Panc1 (cell line): ENCODE results near the gene LYPLA2. TPM values are rescaled to one million over a fixed set of nuclear protein-coding genes. Genes with fewer than 3 reads are reported as not detected.

Experiments used
- ATAC-seq: fragments of 200-7000 bp; cut with Tn5 transposase; 2 replicates; pipeline ENCODE4 v1.9.1; 2020; ENCODE audit warnings: mild to moderate bottlenecking, moderate library complexity
- BruUV-seq: library from RNA; stranded (reverse); fragments of 400-500 nt; replicated peaks from 2 replicates; lab custom pipeline; 2021; lab: Mats Ljungman, UMichigan
- CTCF ChIA-PET: fragments of 300-600 bp; sonication (Branson Sonifier 250); formaldehyde crosslinking; loops from one replicate; lab custom pipeline; 2022; ENCODE audit warnings: antibody characterized with exemption; lab: Charles Lee
- POLR2A ChIA-PET: fragments of 300-600 bp; sonication (Branson Sonifier 250); formaldehyde crosslinking; loops from one replicate; lab custom pipeline; 2022; ENCODE audit warnings: antibody characterized with exemption; lab: Charles Lee
- DNase-seq: peaks from one replicate; pipeline ENCODE4 v3.0.0-alpha.2; 2010; ENCODE audit warnings: low read depth, low spot score
- H3K27ac ChIP-seq: 2 replicates; pipeline ENCODE4 v1.5.1; 2011; ENCODE audit warnings: mild to moderate bottlenecking, low read length, inconsistent platforms
- H3K27me3 ChIP-seq: fragments of 200-500 bp; sonication (Bioruptor generic); 2 replicates; pipeline ENCODE4 v1.6.0; 2014; ENCODE audit warnings: low read length, inconsistent platforms; ENCODE audit not compliant: control insufficient read depth, insufficient read depth
- H3K36me3 ChIP-seq: fragments of 200-500 bp; sonication (Bioruptor generic); 2 replicates; pipeline ENCODE4 v1.5.1; 2014; ENCODE audit warnings: inconsistent platforms, mild to moderate bottlenecking, low read length, moderate library complexity; ENCODE audit not compliant: control insufficient read depth, insufficient read depth
- H3K4me1 ChIP-seq: 2 replicates; pipeline ENCODE4 v1.5.1; 2011; ENCODE audit warnings: inconsistent platforms, mild to moderate bottlenecking, low read length, moderate library complexity; ENCODE audit not compliant: control insufficient read depth, insufficient read depth
- H3K4me3 ChIP-seq, 2 experiments: 2 replicates each; pipeline ENCODE4 v1.5.1; 2011 to 2012; ENCODE audit warnings: low read depth in 2 of 2, low read length in 2 of 2, mild to moderate bottlenecking in 2 of 2, inconsistent platforms in 1 of 2, moderate library complexity in 1 of 2
- H3K9me3 ChIP-seq: fragments of 200-500 bp; sonication (Bioruptor generic); 2 replicates; pipeline ENCODE4 v1.5.1; 2014; ENCODE audit warnings: low read depth, mild to moderate bottlenecking, inconsistent platforms, low read length, moderate library complexity; ENCODE audit not compliant: control insufficient read depth, insufficient read depth
- POLR2AphosphoS5 ChIP-seq: IDR thresholded peaks from 2 replicates; pipeline ENCODE4 v1.6.1; 2012; ENCODE audit warnings: mild to moderate bottlenecking, low read depth, low read length, moderate library complexity
- SIN3A ChIP-seq: IDR thresholded peaks from 2 replicates; pipeline ENCODE4 v1.6.1; 2012; ENCODE audit warnings: low read depth, mild to moderate bottlenecking, low read length, moderate library complexity, borderline replicate concordance; ENCODE audit not compliant: insufficient read depth
- TCF7L2 ChIP-seq: IDR thresholded peaks from 2 replicates; pipeline ENCODE4 v1.6.1; 2011; ENCODE audit warnings: mild to moderate bottlenecking, low read depth, low read length, inconsistent platforms
- in situ Hi-C: cut with HindIII; loops from 2 replicates; pipeline ENCODE4 v1.10.0; 2016; ENCODE audit warnings: low sequenced_read_pairs, low pct_unique_long_range_greater_than_20kb
- intact Hi-C: fragments of 100-400 bp; cut with micrococcal nuclease; formaldehyde crosslinking; loops from one replicate; pipeline ENCODE4 v1.10.0; 2022; ENCODE audit not compliant: unreplicated experiment
- total RNA-seq: library from RNA; stranded (reverse); gene quantifications from one replicate; pipeline ENCODE4 v1.2.1, GENCODE V29; 2021; ENCODE audit not compliant: unreplicated experiment
- TF ChIP-seq, protein P1 (sequence below): fragments of 450-650 bp; IDR thresholded peaks from 2 replicates; pipeline ENCODE4 v1.5.1; 2017; ENCODE audit warnings: mild to moderate bottlenecking
- TF ChIP-seq, protein P2 (sequence below), 2 experiments: IDR thresholded peaks; 2 replicates each; pipeline ENCODE4 v1.6.1; 2011 to 2012; ENCODE audit warnings: low read depth in 2 of 2, control low read depth in 1 of 2, low read length in 1 of 2, mild to moderate bottlenecking in 1 of 2, moderate library complexity in 1 of 2; ENCODE audit not compliant: insufficient read depth in 1 of 2

LYPLA2 gene
- total RNA-seq, 1 experiment from 2014 or later = 82.9 TPM

DNA sequence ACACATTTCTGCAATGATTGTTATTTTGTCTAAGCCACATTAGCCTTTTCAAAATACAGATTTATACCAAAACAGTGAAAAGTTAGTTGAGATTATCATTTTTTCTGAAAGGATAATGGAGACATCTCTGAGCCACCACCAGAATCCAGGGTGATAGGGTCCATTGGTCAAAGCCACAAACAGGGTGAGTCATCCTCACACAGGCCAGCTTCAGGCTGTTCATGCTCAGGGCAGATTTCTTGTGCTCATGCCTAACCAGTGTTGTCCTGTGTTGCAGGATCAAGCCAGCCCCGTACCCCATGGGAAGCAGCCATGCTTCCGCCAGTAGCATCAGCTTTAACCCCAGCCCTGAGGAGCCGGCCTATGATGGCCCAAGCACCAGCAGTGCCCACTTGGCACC is 34.3 kb upstream of the LYPLA2 start:
- POLR2A ChIA-PET = no interaction called here
- no peaks in the 10 kb centered on the region for H3K9me3 ChIP-seq
- TF ChIP-seq, protein P1, sequence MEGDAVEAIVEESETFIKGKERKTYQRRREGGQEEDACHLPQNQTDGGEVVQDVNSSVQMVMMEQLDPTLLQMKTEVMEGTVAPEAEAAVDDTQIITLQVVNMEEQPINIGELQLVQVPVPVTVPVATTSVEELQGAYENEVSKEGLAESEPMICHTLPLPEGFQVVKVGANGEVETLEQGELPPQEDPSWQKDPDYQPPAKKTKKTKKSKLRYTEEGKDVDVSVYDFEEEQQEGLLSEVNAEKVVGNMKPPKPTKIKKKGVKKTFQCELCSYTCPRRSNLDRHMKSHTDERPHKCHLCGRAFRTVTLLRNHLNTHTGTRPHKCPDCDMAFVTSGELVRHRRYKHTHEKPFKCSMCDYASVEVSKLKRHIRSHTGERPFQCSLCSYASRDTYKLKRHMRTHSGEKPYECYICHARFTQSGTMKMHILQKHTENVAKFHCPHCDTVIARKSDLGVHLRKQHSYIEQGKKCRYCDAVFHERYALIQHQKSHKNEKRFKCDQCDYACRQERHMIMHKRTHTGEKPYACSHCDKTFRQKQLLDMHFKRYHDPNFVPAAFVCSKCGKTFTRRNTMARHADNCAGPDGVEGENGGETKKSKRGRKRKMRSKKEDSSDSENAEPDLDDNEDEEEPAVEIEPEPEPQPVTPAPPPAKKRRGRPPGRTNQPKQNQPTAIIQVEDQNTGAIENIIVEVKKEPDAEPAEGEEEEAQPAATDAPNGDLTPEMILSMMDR = no peak
- TF ChIP-seq SIN3A (no peak), POLR2AphosphoS5 (no peak), TCF7L2 (no peak)
- TF ChIP-seq, protein P2, sequence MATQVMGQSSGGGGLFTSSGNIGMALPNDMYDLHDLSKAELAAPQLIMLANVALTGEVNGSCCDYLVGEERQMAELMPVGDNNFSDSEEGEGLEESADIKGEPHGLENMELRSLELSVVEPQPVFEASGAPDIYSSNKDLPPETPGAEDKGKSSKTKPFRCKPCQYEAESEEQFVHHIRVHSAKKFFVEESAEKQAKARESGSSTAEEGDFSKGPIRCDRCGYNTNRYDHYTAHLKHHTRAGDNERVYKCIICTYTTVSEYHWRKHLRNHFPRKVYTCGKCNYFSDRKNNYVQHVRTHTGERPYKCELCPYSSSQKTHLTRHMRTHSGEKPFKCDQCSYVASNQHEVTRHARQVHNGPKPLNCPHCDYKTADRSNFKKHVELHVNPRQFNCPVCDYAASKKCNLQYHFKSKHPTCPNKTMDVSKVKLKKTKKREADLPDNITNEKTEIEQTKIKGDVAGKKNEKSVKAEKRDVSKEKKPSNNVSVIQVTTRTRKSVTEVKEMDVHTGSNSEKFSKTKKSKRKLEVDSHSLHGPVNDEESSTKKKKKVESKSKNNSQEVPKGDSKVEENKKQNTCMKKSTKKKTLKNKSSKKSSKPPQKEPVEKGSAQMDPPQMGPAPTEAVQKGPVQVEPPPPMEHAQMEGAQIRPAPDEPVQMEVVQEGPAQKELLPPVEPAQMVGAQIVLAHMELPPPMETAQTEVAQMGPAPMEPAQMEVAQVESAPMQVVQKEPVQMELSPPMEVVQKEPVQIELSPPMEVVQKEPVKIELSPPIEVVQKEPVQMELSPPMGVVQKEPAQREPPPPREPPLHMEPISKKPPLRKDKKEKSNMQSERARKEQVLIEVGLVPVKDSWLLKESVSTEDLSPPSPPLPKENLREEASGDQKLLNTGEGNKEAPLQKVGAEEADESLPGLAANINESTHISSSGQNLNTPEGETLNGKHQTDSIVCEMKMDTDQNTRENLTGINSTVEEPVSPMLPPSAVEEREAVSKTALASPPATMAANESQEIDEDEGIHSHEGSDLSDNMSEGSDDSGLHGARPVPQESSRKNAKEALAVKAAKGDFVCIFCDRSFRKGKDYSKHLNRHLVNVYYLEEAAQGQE (IDR thresholded peaks at IDR 0.05; ENCODE audit: insufficient read depth in 1 of 2, low read depth in 2 of 2, low read length in 1 of 2) = no peak
- ATAC-seq (peak; percentile 58), DNase-seq (no peak)
- H3K27me3 ChIP-seq = no peaks in the 10 kb centered on the region
- H3K4me3 ChIP-seq = no peak overlapping the region
- no TSS peak for BruUV-seq
- H3K36me3 ChIP-seq = peaks cover 41% of the 10 kb centered on the region
- in situ Hi-C loops (no loop called here), intact Hi-C loops (no loop called here)
- CTCF ChIA-PET = interaction anchor here (0.6 kb wide), 1 partner anchor 13 kb away, joined by 4 read pairs; no protein-coding TSS in a partner anchor
- H3K27ac ChIP-seq = no peak overlapping the region
- no peaks in the 10 kb centered on the region for H3K4me1 ChIP-seq

DNA sequence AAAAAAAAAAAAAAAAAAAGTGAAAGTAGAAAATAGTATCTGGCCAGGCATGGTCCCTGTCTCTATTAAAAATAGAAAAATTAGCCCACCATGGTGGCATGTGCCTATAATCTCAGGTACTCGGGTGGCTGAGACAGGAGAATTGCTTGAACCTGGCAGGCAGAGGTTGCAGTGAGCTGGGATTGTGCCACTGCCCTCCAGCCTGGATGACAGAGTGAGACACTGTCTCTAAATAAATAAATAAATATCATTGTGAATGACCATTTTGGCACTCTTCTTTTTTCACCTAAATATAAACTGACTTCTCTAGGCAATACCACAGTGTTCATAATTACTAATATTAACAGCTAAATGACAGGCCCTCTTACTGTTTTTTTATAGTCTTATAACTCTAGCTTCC is 33.1 kb upstream of the LYPLA2 start:
- ATAC-seq (no peak), DNase-seq (no peak)
- intact Hi-C loops = no loop called here
- no peak overlapping the region for H3K27ac ChIP-seq
- in situ Hi-C loops = no loop called here
- H3K9me3 ChIP-seq = no peaks in the 10 kb centered on the region
- H3K36me3 ChIP-seq = peaks cover 36% of the 10 kb centered on the region
- no peaks in the 10 kb centered on the region for H3K27me3 ChIP-seq
- no TSS peak for BruUV-seq
- TF ChIP-seq, protein P2 (IDR thresholded peaks at IDR 0.05; ENCODE audit: insufficient read depth in 1 of 2, low read depth in 2 of 2, low read length in 1 of 2) = no peak
- no peak for TF ChIP-seq SIN3A
- TF ChIP-seq POLR2AphosphoS5 = no peak
- TF ChIP-seq TCF7L2 = no peak
- ChIA-PET POLR2A (interaction anchor here (0.6 kb wide), 3 partner anchors 13 to 65 kb away, joined by 6 to 14 read pairs (median 8); no protein-coding TSS in a partner anchor), CTCF (interaction anchor here (0.6 kb wide), 1 partner anchor 14 kb away, joined by 5 read pairs; no protein-coding TSS in a partner anchor)
- H3K4me3 ChIP-seq = no peak overlapping the region
- H3K4me1 ChIP-seq = no peaks in the 10 kb centered on the region
